ENCODE measurements around the gene PTCH2.

DNA sequence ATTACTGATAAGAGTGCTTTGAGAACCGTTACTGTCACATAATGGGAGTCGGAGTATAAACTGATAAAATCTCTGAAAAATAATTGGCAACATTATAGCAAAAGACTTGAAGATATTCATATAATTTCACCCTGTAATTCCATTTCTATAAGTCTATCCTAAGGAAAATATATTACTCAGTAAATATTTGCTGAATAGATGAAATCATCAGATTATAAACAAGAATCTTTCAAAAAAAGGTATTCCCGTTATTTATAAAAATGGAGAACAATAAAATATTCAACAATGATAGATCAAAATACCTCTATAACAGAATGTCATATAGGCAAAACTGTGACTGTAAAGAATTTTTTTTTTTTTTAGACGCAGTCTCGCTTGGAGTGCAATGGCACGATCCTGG, 42.4 kb upstream of the PTCH2 start:
- TF ChIP-seq, protein P1, sequence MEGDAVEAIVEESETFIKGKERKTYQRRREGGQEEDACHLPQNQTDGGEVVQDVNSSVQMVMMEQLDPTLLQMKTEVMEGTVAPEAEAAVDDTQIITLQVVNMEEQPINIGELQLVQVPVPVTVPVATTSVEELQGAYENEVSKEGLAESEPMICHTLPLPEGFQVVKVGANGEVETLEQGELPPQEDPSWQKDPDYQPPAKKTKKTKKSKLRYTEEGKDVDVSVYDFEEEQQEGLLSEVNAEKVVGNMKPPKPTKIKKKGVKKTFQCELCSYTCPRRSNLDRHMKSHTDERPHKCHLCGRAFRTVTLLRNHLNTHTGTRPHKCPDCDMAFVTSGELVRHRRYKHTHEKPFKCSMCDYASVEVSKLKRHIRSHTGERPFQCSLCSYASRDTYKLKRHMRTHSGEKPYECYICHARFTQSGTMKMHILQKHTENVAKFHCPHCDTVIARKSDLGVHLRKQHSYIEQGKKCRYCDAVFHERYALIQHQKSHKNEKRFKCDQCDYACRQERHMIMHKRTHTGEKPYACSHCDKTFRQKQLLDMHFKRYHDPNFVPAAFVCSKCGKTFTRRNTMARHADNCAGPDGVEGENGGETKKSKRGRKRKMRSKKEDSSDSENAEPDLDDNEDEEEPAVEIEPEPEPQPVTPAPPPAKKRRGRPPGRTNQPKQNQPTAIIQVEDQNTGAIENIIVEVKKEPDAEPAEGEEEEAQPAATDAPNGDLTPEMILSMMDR (IDR thresholded peaks at IDR 0.05): no peak
- no peak for TF ChIP-seq POLR2A (IDR thresholded peaks at IDR 0.05)
